Prostate gland (tissue), 2 donors: Measurements from ENCODE around the gene POLR3B.

Experiments used
- POLR2A ChIP-seq: fragments of 450-650 bp; IDR thresholded peaks from one replicate; pipeline ENCODE4 v1.6.1; 2016; ENCODE audit warnings: antibody characterized with exemption, mild to moderate bottlenecking
- POLR2AphosphoS5 ChIP-seq: sonication (generic); formaldehyde crosslinking; IDR thresholded peaks from one replicate; pipeline ENCODE4 v1.6.1; 2017; ENCODE audit warnings: antibody characterized with exemption
- TF ChIP-seq, protein P1 (sequence below), 4 experiments: fragments of 200-600 bp in 2 of 4; fragments of 450-650 bp in 2 of 4; sonication (generic) in 2 of 4; IDR thresholded peaks; 1 replicate in 3 of 4; 2 replicates in 1 of 4; pipeline ENCODE4 v1.5.1; 2016 to 2019; ENCODE audit warnings: antibody characterized with exemption in 4 of 4, mild to moderate bottlenecking in 2 of 4, moderate library complexity in 2 of 4

DNA sequence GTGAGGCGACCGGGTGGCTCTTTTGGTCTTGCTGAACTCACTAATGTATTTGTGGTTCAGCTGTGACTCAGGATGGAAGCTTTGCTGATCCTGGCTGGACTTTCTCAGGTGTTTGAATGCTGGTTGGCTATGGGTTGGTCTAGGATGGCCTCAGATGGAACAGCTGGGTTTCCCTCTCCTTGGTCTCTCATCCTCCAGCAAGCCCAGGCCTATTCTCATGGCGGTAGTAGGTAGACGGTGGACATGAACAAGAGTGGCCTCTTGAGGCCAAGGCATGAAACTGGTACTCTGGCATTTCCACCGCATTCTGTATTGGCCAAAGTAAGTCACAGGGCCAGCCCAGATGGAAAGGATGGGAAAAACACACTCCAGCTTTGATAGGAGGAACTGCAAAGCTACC is 11.8 kb upstream of the POLR3B start:
- TF ChIP-seq, protein P1, sequence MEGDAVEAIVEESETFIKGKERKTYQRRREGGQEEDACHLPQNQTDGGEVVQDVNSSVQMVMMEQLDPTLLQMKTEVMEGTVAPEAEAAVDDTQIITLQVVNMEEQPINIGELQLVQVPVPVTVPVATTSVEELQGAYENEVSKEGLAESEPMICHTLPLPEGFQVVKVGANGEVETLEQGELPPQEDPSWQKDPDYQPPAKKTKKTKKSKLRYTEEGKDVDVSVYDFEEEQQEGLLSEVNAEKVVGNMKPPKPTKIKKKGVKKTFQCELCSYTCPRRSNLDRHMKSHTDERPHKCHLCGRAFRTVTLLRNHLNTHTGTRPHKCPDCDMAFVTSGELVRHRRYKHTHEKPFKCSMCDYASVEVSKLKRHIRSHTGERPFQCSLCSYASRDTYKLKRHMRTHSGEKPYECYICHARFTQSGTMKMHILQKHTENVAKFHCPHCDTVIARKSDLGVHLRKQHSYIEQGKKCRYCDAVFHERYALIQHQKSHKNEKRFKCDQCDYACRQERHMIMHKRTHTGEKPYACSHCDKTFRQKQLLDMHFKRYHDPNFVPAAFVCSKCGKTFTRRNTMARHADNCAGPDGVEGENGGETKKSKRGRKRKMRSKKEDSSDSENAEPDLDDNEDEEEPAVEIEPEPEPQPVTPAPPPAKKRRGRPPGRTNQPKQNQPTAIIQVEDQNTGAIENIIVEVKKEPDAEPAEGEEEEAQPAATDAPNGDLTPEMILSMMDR (IDR thresholded peaks at IDR 0.05) = peak in 2 of 4 experiments; percentile 41 to 45
- TF ChIP-seq POLR2A = no peak
- no peak for TF ChIP-seq POLR2AphosphoS5
